H1 (cell line): ENCODE results near the gene SSC5D. TPM values are rescaled to one million over a fixed set of nuclear protein-coding genes. Genes with fewer than 3 reads are reported as not detected.

Experiments
- CTCF ChIA-PET: fragments of 300-600 bp; sonication (Branson Sonifier 250); formaldehyde crosslinking; loops from one replicate; lab custom pipeline; 2021; ENCODE audit not compliant: partially characterized antibody; lab: Charles Lee
- POLR2A ChIA-PET: fragments of 300-600 bp; sonication (Branson Sonifier 250); formaldehyde crosslinking; loops from one replicate; lab custom pipeline; 2021; ENCODE audit warnings: inconsistent platforms; ENCODE audit not compliant: partially characterized antibody; lab: Charles Lee
- DNase-seq, 2 experiments: peaks; one replicate each; pipeline versions ENCODE4 v3.0.0 to v3.0.0-alpha.2; 2010 to 2022; ENCODE audit warnings: low spot score in 2 of 2, low read depth in 1 of 2, mixed read lengths in 1 of 2
- FAIRE-seq: peaks from 2 replicates; lab custom pipeline; 2011; peaks lifted over from hg19 to GRCh38; lab: Jason Lieb, UNC
- H2AFZ ChIP-seq: 2 replicates; pipeline ENCODE4 v1.8.1; 2012; ENCODE audit warnings: low read length, inconsistent platforms
- H2AK5ac ChIP-seq: 2 replicates; pipeline ENCODE4 v1.6.1; 2013; ENCODE audit warnings: low read depth, low read length
- H2BK120ac ChIP-seq: replicated peaks from 2 replicates; pipeline ENCODE3; 2013; ENCODE audit warnings: low read depth, low read length, inconsistent platforms
- H2BK12ac ChIP-seq: 2 replicates; pipeline ENCODE4 v1.6.1; 2013; ENCODE audit warnings: low read depth, low read length
- H2BK15ac ChIP-seq: 2 replicates; pipeline ENCODE4 v1.6.1; 2013; ENCODE audit warnings: low read length
- H2BK20ac ChIP-seq: 2 replicates; pipeline ENCODE4 v1.6.1; 2013; ENCODE audit warnings: low read length
- H2BK5ac ChIP-seq: 2 replicates; pipeline ENCODE4 v1.6.1; 2013; ENCODE audit warnings: low read depth, low read length
- H3K14ac ChIP-seq: 2 replicates; pipeline ENCODE4 v1.6.1; 2013; ENCODE audit warnings: inconsistent platforms; ENCODE audit not compliant: insufficient read length
- H3K18ac ChIP-seq: 2 replicates; pipeline ENCODE4 v1.6.1; 2013; ENCODE audit warnings: low read length; ENCODE audit errors: extremely low read depth
- H3K23ac ChIP-seq: 2 replicates; pipeline ENCODE4 v1.6.1; 2013; ENCODE audit warnings: inconsistent platforms; ENCODE audit not compliant: insufficient read length
- H3K23me2 ChIP-seq: 2 replicates; pipeline ENCODE4 v1.6.1; 2013; ENCODE audit warnings: low read depth, low read length
- H3K27ac ChIP-seq: 2 replicates; pipeline ENCODE4 v1.6.1; 2011; ENCODE audit warnings: low read depth, low read length, inconsistent platforms
- H3K27me3 ChIP-seq, 4 experiments: replicated peaks in 1 of 4; 1 replicate in 1 of 4; 2 replicates in 3 of 4; pipeline versions ENCODE4 v1.6.1 to v1.8.1; 2011 to 2013; ENCODE audit warnings: low read length in 3 of 4, mild to moderate bottlenecking in 3 of 4, inconsistent platforms in 2 of 4, mixed read lengths in 2 of 4, moderate library complexity in 1 of 4; ENCODE audit not compliant: control insufficient read depth in 3 of 4, insufficient read depth in 3 of 4; ENCODE audit errors: extremely low read depth in 1 of 4
- H3K36me3 ChIP-seq, 4 experiments: 2 replicates each; pipeline versions ENCODE4 v1.6.1 to v1.8.1; 2011 to 2013; ENCODE audit warnings: mild to moderate bottlenecking in 4 of 4, low read length in 3 of 4, moderate library complexity in 2 of 4, control low read depth in 1 of 4, inconsistent platforms in 1 of 4; ENCODE audit not compliant: insufficient read depth in 4 of 4, control insufficient read depth in 2 of 4
- H3K4ac ChIP-seq: replicated peaks from 2 replicates; pipeline ENCODE3; 2013; ENCODE audit warnings: low read length, low read depth, mixed read lengths, inconsistent platforms; ENCODE audit not compliant: insufficient read length
- H3K4me1 ChIP-seq, 4 experiments: replicated peaks in 1 of 4; 1 replicate in 1 of 4; 2 replicates in 3 of 4; pipeline versions ENCODE4 v1.6.1 to v1.8.1; 2011 to 2013; ENCODE audit warnings: low read length in 3 of 4, inconsistent platforms in 2 of 4, mixed read lengths in 1 of 4; ENCODE audit not compliant: insufficient read depth in 4 of 4, control insufficient read depth in 3 of 4
- H3K4me2 ChIP-seq, 2 experiments: 2 replicates each; pipeline versions ENCODE4 v1.6.1 to v1.8.1; 2011 to 2013; ENCODE audit warnings: low read depth in 2 of 2, low read length in 2 of 2, control low read depth in 1 of 2, inconsistent platforms in 1 of 2, mild to moderate bottlenecking in 1 of 2; ENCODE audit not compliant: insufficient read depth in 1 of 2
- H3K4me3 ChIP-seq, 4 experiments: fragments of 200-600, 300-600 bp in 1 of 4; sonication (generic), shearing (Covaris generic), sonication (Bioruptor Twin) in 1 of 4; 2 replicates each; pipeline versions ENCODE4 v1.5.1 to v1.8.1; 2011 to 2016; ENCODE audit warnings: low read length in 4 of 4, low read depth in 3 of 4, control low read depth in 2 of 4, inconsistent platforms in 2 of 4, mild to moderate bottlenecking in 2 of 4, mixed read lengths in 1 of 4, moderate library complexity in 1 of 4; ENCODE audit not compliant: insufficient read depth in 2 of 4; ENCODE audit errors: extremely low read depth in 1 of 4
- H3K56ac ChIP-seq: replicated peaks from 2 replicates; pipeline ENCODE3; 2013; ENCODE audit warnings: low read depth, mild to moderate bottlenecking, mixed read lengths, low read length, inconsistent platforms; ENCODE audit not compliant: insufficient read length
- H3K79me1 ChIP-seq: 2 replicates; pipeline ENCODE4 v1.6.1; 2013; ENCODE audit warnings: low read depth, low read length, control low read depth
- H3K79me2 ChIP-seq, 2 experiments: 2 replicates each; pipeline versions ENCODE4 v1.6.1 to v1.8.1; 2012 to 2013; ENCODE audit warnings: low read length in 2 of 2, mild to moderate bottlenecking in 2 of 2, inconsistent platforms in 1 of 2; ENCODE audit not compliant: insufficient read depth in 2 of 2, control insufficient read depth in 1 of 2
- H3K9ac ChIP-seq, 4 experiments: replicated peaks in 1 of 4; 1 replicate in 1 of 4; 2 replicates in 3 of 4; pipeline versions ENCODE4 v1.6.1 to v1.8.1; 2011 to 2013; ENCODE audit warnings: low read depth in 3 of 4, low read length in 3 of 4, control low read depth in 2 of 4, mild to moderate bottlenecking in 2 of 4, moderate library complexity in 2 of 4, inconsistent platforms in 1 of 4; ENCODE audit errors: extremely low read depth in 1 of 4
- H3K9me3 ChIP-seq, 2 experiments: 2 replicates each; pipeline versions ENCODE4 v1.6.1 to v1.8.1; 2012 to 2013; ENCODE audit warnings: mild to moderate bottlenecking in 2 of 2, moderate library complexity in 2 of 2, control low read depth in 1 of 2, inconsistent platforms in 1 of 2, low read depth in 1 of 2, low read length in 1 of 2, mixed read lengths in 1 of 2; ENCODE audit not compliant: insufficient read depth in 2 of 2
- H4K20me1 ChIP-seq, 2 experiments: replicated peaks in 1 of 2; 2 replicates each; pipeline versions ENCODE3 to v1.8.1; 2011 to 2013; ENCODE audit warnings: inconsistent platforms in 2 of 2, low read length in 2 of 2, mild to moderate bottlenecking in 1 of 2; ENCODE audit not compliant: insufficient read depth in 2 of 2, control insufficient read depth in 1 of 2
- H4K5ac ChIP-seq: 2 replicates; pipeline ENCODE4 v1.6.1; 2013; ENCODE audit warnings: low read length, low read depth, mixed read lengths, inconsistent platforms; ENCODE audit not compliant: insufficient read length
- H4K8ac ChIP-seq: 2 replicates; pipeline ENCODE4 v1.8.0; 2013; ENCODE audit warnings: mild to moderate bottlenecking, moderate library complexity, low read length, inconsistent platforms; ENCODE audit not compliant: insufficient read depth; ENCODE audit errors: extremely low read depth
- H4K91ac ChIP-seq: replicated peaks from 2 replicates; pipeline ENCODE3; 2013; ENCODE audit warnings: low read length, mixed read lengths, inconsistent platforms; ENCODE audit not compliant: insufficient read length
- CHD1 ChIP-seq: IDR thresholded peaks from 2 replicates; pipeline ENCODE4 v1.6.1; 2012; ENCODE audit warnings: low read depth, low read length, improper control_type of control experiment
- CHD2 ChIP-seq: IDR thresholded peaks from 2 replicates; pipeline ENCODE4 v1.6.1; 2012; ENCODE audit warnings: low read length, improper control_type of control experiment
- CREB1 ChIP-seq: IDR thresholded peaks from 2 replicates; pipeline ENCODE4 v1.6.1; 2012; ENCODE audit warnings: inconsistent platforms
- EP300 ChIP-seq, 2 experiments: IDR thresholded peaks; 1 replicate in 1 of 2; 2 replicates in 1 of 2; pipeline ENCODE4 v1.6.1; 2011 to 2012; ENCODE audit warnings: low read depth in 2 of 2, low read length in 2 of 2, mild to moderate bottlenecking in 2 of 2, borderline replicate concordance in 1 of 2, inconsistent platforms in 1 of 2, moderate library complexity in 1 of 2
- JUN ChIP-seq: IDR thresholded peaks from 2 replicates; pipeline ENCODE4 v1.6.1; 2011; ENCODE audit warnings: low read depth, mild to moderate bottlenecking, improper control_type of control experiment, low read length
- JUND ChIP-seq: IDR thresholded peaks from 2 replicates; pipeline ENCODE4 v1.6.1; 2011; ENCODE audit warnings: mild to moderate bottlenecking, improper control_type of control experiment, low read length
- SIN3A ChIP-seq, 2 experiments: IDR thresholded peaks in 1 of 2; conservative IDR thresholded peaks in 1 of 2; 2 replicates each; pipeline ENCODE4 v1.6.1; 2011 to 2012; ENCODE audit warnings: low read length in 2 of 2, improper control_type of control experiment in 1 of 2, low read depth in 1 of 2, mild to moderate bottlenecking in 1 of 2
- SIX5 ChIP-seq: IDR thresholded peaks from 2 replicates; pipeline ENCODE4 v1.6.1; 2011; ENCODE audit warnings: mild to moderate bottlenecking, low read depth, low read length
- SP1 ChIP-seq: IDR thresholded peaks from 2 replicates; pipeline ENCODE4 v1.6.1; 2011; ENCODE audit warnings: low read depth, low read length
- SP4 ChIP-seq: IDR thresholded peaks from 2 replicates; pipeline ENCODE4 v1.6.1; 2012; ENCODE audit warnings: low read length, inconsistent platforms
- TBP ChIP-seq: IDR thresholded peaks from 2 replicates; pipeline ENCODE4 v1.6.1; 2011; ENCODE audit warnings: low read depth, low read length, improper control_type of control experiment
- WGBS, 2 experiments: shearing (Covaris generic) in 1 of 2; methylation state at CpG; one replicate each; pipeline versions ENCODE4 v1.1.6 to v1.1.7; 2013 to 2015; ENCODE audit warnings: low lambda C conversion rate in 2 of 2, mixed read lengths in 2 of 2, inconsistent platforms in 1 of 2, low coverage in 1 of 2, missing lambda C conversion rate in 1 of 2; ENCODE audit not compliant: insufficient replicate concordance in 2 of 2, insufficient coverage in 1 of 2, insufficient read length in 1 of 2; ENCODE audit errors: extremely low coverage in 1 of 2, missing lambda C conversion rate in 1 of 2; 5-methylcytosine and 5-hydroxymethylcytosine counted together
- polyA plus RNA-seq, 7 experiments: library from polyadenylated mRNA; depleted of rRNA in 3 of 7; stranded (reverse) in 5 of 7; unstranded in 2 of 7; fragments of >200 nt in 5 of 7; fragments of 200-250 nt in 2 of 7; gene quantifications; 1 replicate in 5 of 7; 2 replicates in 1 of 7; 4 replicates in 1 of 7; pipeline versions ENCODE4 v1.2.1 to v1.2.3, GENCODE V29; 2011 to 2013; ENCODE audit warnings: missing spikeins in 2 of 7, mixed read lengths in 2 of 7
- total RNA-seq: library from RNA; stranded (reverse); fragmentation: NEBNext Ultra II Directional; extraction: Animal tissue kit (Norgen Biotek cat#: 25700); gene quantifications from 2 replicates; pipeline ENCODE4 v1.2.1, GENCODE V29; 2021
- TF ChIP-seq, protein P1 (sequence below): IDR thresholded peaks from 2 replicates; pipeline ENCODE4 v1.6.1; 2012; ENCODE audit warnings: inconsistent platforms

SSC5D gene
- total and polyA plus RNA-seq, 2 of the 8 experiments (the other 6 are each of a cell fraction or from before 2014, with no cell fraction given), result 0.39 to 1.7 TPM

DNA sequence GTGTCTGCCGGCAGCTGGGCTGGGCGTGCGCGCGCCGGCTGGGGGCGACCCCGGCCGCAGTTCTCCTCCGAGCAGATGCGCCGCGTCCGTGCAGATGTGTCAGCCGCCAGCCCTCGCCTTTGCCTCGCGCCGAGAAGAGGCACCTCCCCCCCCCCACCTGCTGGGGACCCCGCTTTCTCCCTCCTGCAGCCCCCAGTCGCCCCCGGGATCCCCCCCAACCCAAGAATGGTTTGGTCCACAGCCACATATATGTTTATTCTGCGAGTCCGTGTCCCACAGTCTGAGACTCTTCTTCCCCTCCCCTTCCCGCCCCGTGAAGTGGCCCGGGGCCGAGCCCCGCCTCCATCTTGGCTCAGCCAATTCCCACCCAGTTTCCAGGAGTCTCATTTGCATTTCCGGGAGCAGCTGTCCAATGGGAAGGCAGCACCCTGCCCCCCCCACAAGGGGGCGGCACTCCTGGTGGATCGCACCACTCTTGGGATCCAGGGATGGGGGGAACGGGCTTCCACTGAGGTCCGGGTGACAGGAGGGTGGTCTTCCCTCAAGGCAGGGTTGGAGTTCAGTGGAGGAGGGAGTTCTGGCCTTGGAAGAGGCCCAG lies 35.4 kb upstream of the SSC5D start:
- FAIRE-seq, result no peak
- peaks cover 0 to 5% (median 2%) of the 10 kb centered on the region in 4 experiments; a peak in 5 of 7 replicates for H3K4me1 ChIP-seq
- TF ChIP-seq CREB1, result peak; percentile 6
- TF ChIP-seq SP4, result peak; percentile 87
- TF ChIP-seq SP1, result peak; percentile 94; the same call in 1 of the 2 replicates
- TF ChIP-seq TBP, result 0 out of 2 replicates have a peak, but pooled peaks have one; percentile 6
- TF ChIP-seq CHD1, result peak; percentile 84
- peak in 1 of 2 experiments; percentile 28; a peak in 1 of 4 replicates for TF ChIP-seq SIN3A (conservative IDR thresholded peaks at IDR 0.05 in 1 of 2, IDR thresholded peaks at IDR 0.05 in 1 of 2; ENCODE audit: low read depth in 1 of 2, low read length in 2 of 2)
- no peak for TF ChIP-seq JUN
- TF ChIP-seq CHD2, result peak; percentile 36; the same call in 1 of the 2 replicates
- TF ChIP-seq SIX5, result peak; percentile 7; the same call in 1 of the 2 replicates
- TF ChIP-seq JUND, result peak; percentile 85
- TF ChIP-seq, protein P1, sequence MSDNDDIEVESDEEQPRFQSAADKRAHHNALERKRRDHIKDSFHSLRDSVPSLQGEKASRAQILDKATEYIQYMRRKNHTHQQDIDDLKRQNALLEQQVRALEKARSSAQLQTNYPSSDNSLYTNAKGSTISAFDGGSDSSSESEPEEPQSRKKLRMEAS, result peak; percentile 53
- peak in 1 of 2 experiments; percentile 94; a peak in 2 of 3 replicates for TF ChIP-seq EP300 (IDR thresholded peaks at IDR 0.05; ENCODE audit: borderline replicate concordance in 1 of 2, low read depth in 2 of 2, low read length in 2 of 2)

More for the DNA sequence above, 35.4 kb upstream of the SSC5D start:
- Histone ChIP-seq H2BK5ac (no peak overlapping the region), H3K56ac (no peak overlapping the region), H2BK12ac (no peak overlapping the region), H3K14ac (no peak overlapping the region), H4K20me1 (peaks cover 2 to 11% of the 10 kb centered on the region in 2 experiments), H3K4me2 (peak overlapping the region; percentile 73 to 93), H2BK15ac (no peak overlapping the region), H3K4me3 (peak overlapping the region in 2 of 4 experiments; percentile 26 to 69; a peak in 3 of 8 replicates), H4K8ac (peak overlapping the region; percentile 64; the same call in 1 of the 2 replicates), H3K23ac (no peak overlapping the region), H2BK120ac (no peak overlapping the region), H3K4ac (no peak overlapping the region), H4K5ac (no peak overlapping the region), H2AFZ (no peak overlapping the region), H2AK5ac (no peak overlapping the region), H3K18ac (no peak overlapping the region), H3K79me1 (peaks cover 4% of the 10 kb centered on the region; the same call in 1 of the 2 replicates), H3K27ac (no peak overlapping the region), H3K79me2 (no peaks in the 10 kb centered on the region), H4K91ac (no peak overlapping the region), H3K9me3 (no peaks in the 10 kb centered on the region), H3K23me2 (peaks cover 18% of the 10 kb centered on the region; the same call in 1 of the 2 replicates), H3K9ac (no peak overlapping the region), H2BK20ac (no peak overlapping the region), H3K36me3 (peaks cover 0 to 5% (median 0%) of the 10 kb centered on the region in 4 experiments; a peak in 2 of 8 replicates), H3K27me3 (peaks cover 25 to 45% (median 43%) of the 10 kb centered on the region in 4 experiments)
- ChIA-PET POLR2A (interaction anchor here (1.0 to 3.0 kb wide), 16 partner anchors 9 to 171 kb away, joined by 3 to 22 read pairs (median 4); partner anchors contain the start of genes ISOC2, SHISA7, UBE2S and ZNF784), CTCF (interaction anchor here (0.8 to 2.5 kb wide), 19 partner anchors 9 to 311 kb away, joined by 3 to 13 read pairs (median 4); partner anchors contain the start of genes DNAAF3, NAT14, SHISA7 and SSC5D)
- DNase-seq, result peak in 1 of 2 experiments; percentile 95
- WGBS, 2 experiments, result 16% methylated on average over 9 of the region's 34 CpGs; no CpG with 5 or more reads in 1 of the 2 experiments
